ENCODE measurements around the gene SYVN1. TPM values are rescaled to one million over a fixed set of nuclear protein-coding genes. Genes with fewer than 3 reads are reported as not detected.

The SYVN1 gene
- total and polyA plus RNA-seq, 2 donors (not counting 3 experiments of a cell fraction or from before 2014, with no cell fraction given) = 34.5 to 45.1 TPM

DNA sequence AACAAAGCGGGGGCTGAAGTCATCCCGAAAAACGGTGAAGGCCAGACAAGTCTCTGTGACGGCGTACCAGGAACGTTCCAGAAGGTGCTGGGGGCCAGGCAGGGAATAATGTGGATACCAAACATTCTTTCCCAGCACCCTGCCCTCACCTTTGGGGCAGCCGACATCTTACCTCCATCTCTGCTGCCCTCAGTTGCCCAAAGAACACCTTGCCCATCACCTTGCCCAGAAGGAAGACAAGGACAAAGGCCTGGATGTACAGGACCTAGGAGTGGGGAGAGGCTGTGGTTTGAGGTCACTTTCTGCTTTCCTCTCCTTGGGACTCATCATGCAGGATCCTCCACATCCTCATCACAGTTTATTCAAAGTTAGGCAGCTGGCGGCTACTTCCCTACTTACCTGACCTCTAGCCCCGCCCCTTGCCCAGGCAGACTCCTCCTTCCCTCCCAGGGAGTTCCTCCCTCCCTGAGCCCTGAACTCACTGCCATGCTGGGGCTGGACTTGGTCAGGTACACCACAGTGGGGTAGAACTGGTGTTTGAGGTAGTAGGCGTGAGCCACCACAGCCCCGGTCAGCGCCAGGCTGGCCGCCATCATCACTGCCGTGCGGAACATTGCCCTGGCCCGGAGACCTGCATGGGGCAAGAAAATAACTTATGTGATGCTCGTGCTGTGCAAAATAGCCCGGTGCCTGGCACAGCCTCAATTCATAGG lies 1.2 kb downstream of the SYVN1 start:
- Histone ChIP-seq H3K4me1 (ENCODE audit: control insufficient read depth, extremely low read depth, insufficient read depth, low read length) (peaks cover 12% of the 10 kb centered on the region), H2AFZ (ENCODE audit: low read depth, low read length) (no peak overlapping the region), H4K20me1 (replicated peaks; ENCODE audit: control insufficient read depth, extremely low read depth, insufficient read depth, low read length) (no peaks in the 10 kb centered on the region), H3K27me3 (ENCODE audit: control insufficient read depth in 2 of 2, insufficient read depth in 2 of 2, low read length in 2 of 2) (no peaks in the 10 kb centered on the region), H3K79me2 (ENCODE audit: control insufficient read depth, insufficient read depth, low read length) (peaks cover 14% of the 10 kb centered on the region), H3K36me3 (ENCODE audit: control insufficient read depth in 2 of 2, extremely low read depth in 1 of 2, insufficient read depth in 2 of 2, low read length in 2 of 2) (peaks cover 5 to 36% of the 10 kb centered on the region in 2 experiments), H3K4me3 (replicated peaks in 1 of 3; ENCODE audit: insufficient read depth in 1 of 3, low read depth in 1 of 3, low read length in 3 of 3) (peak overlapping the region; percentile 51 to 62 (median 52)), H3K9me1 (replicated peaks; ENCODE audit: control insufficient read depth, extremely low read depth, insufficient read depth, low read length) (no peaks in the 10 kb centered on the region), H3K9ac (replicated peaks; ENCODE audit: extremely low read depth, insufficient read depth, low read length) (peak overlapping the region; percentile 92), H3K4me2 (ENCODE audit: insufficient read depth, low read length) (peak overlapping the region; percentile 62), H3K27ac (ENCODE audit: insufficient read depth, low read depth, low read length) (no peak overlapping the region), H3K9me3 (replicated peaks; ENCODE audit: control insufficient read depth, insufficient read depth, low read length) (no peaks in the 10 kb centered on the region)
- POLR2A ChIA-PET = no interaction called here
- intact Hi-C loops (cut with micrococcal nuclease) = no loop called here
- TF ChIP-seq, protein P1, sequence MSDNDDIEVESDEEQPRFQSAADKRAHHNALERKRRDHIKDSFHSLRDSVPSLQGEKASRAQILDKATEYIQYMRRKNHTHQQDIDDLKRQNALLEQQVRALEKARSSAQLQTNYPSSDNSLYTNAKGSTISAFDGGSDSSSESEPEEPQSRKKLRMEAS (IDR thresholded peaks at IDR 0.05; ENCODE audit: insufficient read depth, insufficient read length) = no peak
- TF ChIP-seq POLR2A (IDR thresholded peaks at IDR 0.05; ENCODE audit: low read depth, low read length) (no peak), JUN (IDR thresholded peaks at IDR 0.05; ENCODE audit: borderline replicate concordance, insufficient read depth, insufficient read length, low read depth) (no peak), MYC (IDR thresholded peaks at IDR 0.05; ENCODE audit: low read depth, low read length) (no peak), GATA2 (IDR thresholded peaks at IDR 0.05; ENCODE audit: insufficient read depth, insufficient read length, low read depth, low read length) (no peak), FOS (IDR thresholded peaks at IDR 0.05; ENCODE audit: borderline replicate concordance, insufficient read depth, low read length) (no peak), POLR2AphosphoS5 (IDR thresholded peaks at IDR 0.05; ENCODE audit: insufficient read depth, low read depth, low read length) (no peak), EZH2 (IDR thresholded peaks at IDR 0.05; ENCODE audit: borderline replicate concordance, low read depth, low read length, severe bottlenecking) (no peak)
- TF ChIP-seq, protein P2, sequence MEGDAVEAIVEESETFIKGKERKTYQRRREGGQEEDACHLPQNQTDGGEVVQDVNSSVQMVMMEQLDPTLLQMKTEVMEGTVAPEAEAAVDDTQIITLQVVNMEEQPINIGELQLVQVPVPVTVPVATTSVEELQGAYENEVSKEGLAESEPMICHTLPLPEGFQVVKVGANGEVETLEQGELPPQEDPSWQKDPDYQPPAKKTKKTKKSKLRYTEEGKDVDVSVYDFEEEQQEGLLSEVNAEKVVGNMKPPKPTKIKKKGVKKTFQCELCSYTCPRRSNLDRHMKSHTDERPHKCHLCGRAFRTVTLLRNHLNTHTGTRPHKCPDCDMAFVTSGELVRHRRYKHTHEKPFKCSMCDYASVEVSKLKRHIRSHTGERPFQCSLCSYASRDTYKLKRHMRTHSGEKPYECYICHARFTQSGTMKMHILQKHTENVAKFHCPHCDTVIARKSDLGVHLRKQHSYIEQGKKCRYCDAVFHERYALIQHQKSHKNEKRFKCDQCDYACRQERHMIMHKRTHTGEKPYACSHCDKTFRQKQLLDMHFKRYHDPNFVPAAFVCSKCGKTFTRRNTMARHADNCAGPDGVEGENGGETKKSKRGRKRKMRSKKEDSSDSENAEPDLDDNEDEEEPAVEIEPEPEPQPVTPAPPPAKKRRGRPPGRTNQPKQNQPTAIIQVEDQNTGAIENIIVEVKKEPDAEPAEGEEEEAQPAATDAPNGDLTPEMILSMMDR (IDR thresholded peaks at IDR 0.05; ENCODE audit: extremely low read depth in 1 of 2, insufficient read depth in 1 of 2, low read depth in 1 of 2, low read length in 2 of 2) = no peak
- CTCF ChIA-PET = interaction anchor here (4.0 kb wide), 1 partner anchor 48 kb away, joined by 27 read pairs; the partner anchor contains the start of gene CAPN1
- dilution Hi-C loops (cut with MboI; ENCODE audit: extremely low pct_ligation_motif_present, low sequenced_read_pairs) = no loop called here
- FAIRE-seq = peak; percentile 26
- no TSS peak for BruUV-seq (replicated peaks)
- peak; percentile 19 for DNase-seq (ENCODE audit: low read depth, low spot score)

Data from endothelial cell of umbilical vein (primary cell).